HG03354 (cell line): ENCODE data around the gene DDI2.
"Not testable (repeated sequence)": the region's sequence is repeated elsewhere in the genome, so short reads cannot be mapped to it uniquely, and the experiment has no call there.

Source experiments
- ATAC-seq: cut with Tn5 transposase; IDR thresholded peaks from one replicate; pipeline ENCODE4 v1.9.1; 2021; ENCODE audit warnings: mild to moderate bottlenecking; ENCODE audit not compliant: unreplicated experiment, poor library complexity, severe bottlenecking

The DDI2 gene

DNA sequence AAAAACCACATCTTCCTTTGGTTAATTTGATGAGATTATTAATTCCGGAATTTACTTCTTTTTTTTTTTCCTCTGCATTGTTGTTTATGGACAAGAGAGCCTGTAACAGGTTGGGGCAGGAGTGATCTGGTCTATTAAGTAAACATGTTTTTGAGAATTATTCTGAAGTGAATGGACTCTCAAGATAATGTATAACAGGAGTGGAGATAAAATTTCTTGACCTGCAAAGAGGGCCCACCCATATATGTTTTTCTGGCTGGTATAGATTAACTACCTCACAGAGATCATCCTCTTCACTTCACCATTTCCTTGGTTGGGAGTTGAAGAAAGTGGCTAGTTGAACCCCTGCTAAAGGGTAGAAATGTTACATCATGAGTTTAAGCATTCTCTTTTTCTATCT is 10.7 kb downstream of the DDI2 start:
- ATAC-seq: peak; percentile 39

DNA sequence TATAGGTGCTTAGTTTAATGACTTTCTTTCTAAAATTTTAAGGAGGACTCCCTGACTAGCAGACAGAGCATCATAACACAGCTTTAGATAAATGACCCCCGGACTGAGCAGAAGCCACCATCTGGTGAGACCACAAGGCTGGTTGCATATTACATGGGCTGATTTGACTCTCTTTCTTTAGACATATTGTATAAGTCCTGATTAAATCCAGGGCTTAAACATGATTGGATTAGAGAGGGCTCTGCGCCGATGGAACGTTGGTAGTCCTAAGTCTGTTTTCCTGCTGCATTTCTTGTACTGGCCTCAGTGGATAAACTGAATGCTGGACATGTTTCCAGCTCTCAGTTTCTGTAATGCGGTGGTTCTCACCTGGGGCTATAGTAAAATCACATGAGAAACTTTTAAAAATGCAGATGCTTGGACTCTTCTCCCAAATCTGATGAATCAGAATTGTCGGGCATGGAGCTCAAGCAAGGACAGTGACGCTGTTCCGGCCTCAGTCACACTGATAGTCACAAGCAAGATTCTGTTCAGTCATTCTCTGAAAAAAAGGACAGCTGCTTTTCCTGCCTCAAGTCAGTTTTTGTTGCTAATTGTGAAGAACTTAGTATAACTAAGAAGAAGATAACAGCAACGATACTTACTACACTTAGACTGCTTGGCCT is 16.6 kb downstream of the DDI2 start:
- no peak for ATAC-seq

DNA sequence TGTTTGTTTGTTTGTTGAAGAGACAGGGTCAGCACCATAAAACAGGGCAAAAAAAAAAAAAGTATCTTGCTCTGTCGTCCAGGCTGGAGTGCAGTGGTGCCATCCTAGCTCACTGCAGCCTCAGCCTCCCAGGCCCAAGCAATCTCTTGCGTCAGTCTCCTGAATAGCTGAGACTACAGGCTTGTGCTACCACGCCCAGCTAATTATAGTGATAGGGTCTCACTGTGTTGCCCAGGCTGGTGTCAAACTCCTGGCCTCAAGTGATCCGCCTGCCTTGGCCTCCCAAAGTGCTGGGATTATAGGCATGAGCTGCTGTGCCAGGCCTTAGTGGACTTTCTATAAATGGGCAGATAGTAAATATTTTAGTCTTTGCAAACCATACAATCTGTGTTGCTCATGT is 19.2 kb downstream of the DDI2 start:
- no peak for ATAC-seq

DNA sequence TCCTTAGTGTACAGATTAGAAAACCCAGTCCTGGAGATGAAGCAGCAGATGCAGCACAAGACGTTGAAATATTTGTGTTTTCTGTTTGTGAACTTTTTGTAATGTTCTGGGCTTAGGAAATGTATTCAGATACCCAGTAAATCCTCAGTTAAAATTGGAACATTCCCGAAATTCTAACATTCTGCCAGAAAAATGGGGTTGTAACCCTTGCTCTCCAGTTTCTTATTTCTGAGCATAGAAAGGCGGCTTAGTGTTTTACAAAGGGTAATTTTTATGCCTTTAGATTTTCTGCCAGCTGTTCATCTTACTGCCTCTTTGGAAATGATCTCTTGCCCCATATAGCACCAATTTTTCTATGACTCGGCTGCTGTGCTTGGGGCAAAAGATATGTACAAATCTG is 20.6 kb downstream of the DDI2 start:
- ATAC-seq: no peak

DNA sequence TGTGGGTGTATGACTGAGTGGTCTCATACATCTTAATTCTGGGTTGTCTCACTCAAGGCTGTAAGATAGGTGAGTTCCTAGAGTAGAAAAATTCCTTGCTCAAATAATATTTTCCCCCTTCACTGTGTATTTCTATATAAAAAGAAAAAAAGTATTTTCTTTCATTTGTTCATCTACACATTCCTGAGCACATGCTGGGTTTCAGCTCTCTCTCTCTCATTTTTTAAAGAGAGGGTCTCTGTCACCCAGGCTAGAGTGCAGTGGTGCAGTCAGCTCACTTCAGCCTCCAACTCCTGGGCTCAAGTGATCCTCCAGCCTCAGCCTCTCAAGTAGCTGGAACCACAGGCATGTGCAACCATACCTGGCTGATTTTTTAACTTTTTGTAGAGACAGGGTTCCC is 22.0 kb downstream of the DDI2 start:
- no peak for ATAC-seq

- no peak for ATAC-seq
These were observed 22.7 kb downstream of the DDI2 start for GRCh38 chr1:15639931-15640330.

GRCh38 chr1:15640667-15641066 is 23.4 kb downstream of the DDI2 start:
- ATAC-seq: no peak

DNA sequence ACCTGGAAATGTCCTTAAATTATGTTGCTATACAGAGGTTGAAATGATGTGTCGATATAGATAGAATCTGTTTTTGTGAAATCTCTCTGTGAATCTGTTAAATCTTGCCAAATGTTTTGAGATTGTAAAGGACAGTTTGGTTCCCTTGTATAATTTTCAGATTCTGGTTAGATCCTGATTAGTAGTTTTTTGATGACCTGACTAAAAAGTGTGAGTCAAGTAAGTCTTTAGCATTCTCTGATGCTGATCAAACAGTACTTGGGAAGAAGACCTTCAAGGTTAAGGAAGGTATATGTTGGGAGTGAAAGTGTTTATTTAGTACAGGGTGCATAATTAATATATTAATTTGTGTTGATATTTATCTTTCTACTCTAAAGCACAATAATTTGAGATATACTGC is 32.7 kb downstream of the DDI2 start:
- ATAC-seq: no peak

DNA sequence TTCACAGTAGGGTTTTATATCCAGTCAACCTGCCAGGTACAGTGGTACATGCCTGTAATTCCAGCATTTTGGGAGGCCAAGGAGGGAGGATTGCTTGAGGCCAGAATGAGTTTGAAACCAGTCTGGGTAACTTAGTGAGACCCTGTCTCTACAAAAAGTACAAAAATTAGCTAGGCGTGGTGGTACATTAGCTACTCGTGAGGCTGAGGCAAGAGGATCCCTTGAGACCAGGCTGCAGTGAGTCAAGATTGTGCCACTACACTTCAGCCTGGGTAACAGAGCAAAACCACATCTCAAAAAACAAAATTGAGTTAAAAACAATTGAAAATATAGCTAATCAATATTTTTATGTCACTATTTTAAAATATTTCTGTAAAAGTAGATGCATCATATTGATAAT is 33.2 kb downstream of the DDI2 start:
- no peak for ATAC-seq

GRCh38 chr1:15652130-15652529 is 34.9 kb downstream of the DDI2 start:
- not testable (repeated sequence) for ATAC-seq

- ATAC-seq: no peak
These were observed 36.9 kb downstream of the DDI2 start for GRCh38 chr1:15654091-15654690.

- no peak for ATAC-seq
These were observed 39.2 kb downstream of the DDI2 start for GRCh38 chr1:15656464-15656863.

GRCh38 chr1:15657021-15657420 is 39.8 kb downstream of the DDI2 start:
- ATAC-seq: no peak

GRCh38 chr1:15660151-15660550 is 42.9 kb downstream of the DDI2 start:
- ATAC-seq: no peak

- no peak for ATAC-seq
These were observed 45.2 kb downstream of the DDI2 start for GRCh38 chr1:15662477-15662876.

DNA sequence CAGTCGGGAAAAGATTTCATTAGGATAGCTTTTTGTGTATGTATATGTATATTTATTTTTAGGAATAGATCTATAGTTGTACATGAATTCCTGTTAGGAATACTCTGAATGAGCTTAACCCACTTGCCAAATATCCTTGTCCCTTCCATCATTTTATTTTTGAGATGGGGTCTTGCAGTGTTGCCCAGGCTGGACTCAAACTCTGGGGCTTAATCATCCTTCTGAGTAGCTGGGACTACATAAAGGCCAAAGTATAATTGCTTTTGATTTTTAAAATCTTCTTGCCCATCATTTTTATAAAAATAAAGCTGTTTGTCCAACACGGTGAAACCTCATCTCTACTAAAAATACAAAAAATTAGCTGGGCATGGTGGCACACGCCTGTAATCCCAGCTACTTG is 46.7 kb downstream of the DDI2 start:
- no peak for ATAC-seq

DNA sequence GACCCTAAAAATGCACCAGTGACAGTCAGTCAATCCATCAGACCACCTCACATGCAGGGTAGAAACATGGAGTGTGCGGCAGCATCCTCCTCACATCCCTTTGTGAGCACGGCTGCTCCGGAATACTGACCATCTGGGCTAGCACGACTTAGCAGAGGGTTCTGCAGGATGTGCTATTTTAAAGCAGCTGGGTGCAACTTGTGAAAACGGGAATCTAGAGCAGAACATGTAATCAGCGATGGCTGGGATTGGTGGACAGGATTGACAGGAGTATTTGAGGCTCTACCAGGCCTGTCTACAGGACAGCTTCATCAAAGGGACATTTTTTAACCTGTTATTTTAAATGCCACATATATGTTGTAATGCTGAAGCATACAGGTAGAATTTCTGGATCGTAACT is 50.1 kb downstream of the DDI2 start:
- no peak for ATAC-seq

DNA sequence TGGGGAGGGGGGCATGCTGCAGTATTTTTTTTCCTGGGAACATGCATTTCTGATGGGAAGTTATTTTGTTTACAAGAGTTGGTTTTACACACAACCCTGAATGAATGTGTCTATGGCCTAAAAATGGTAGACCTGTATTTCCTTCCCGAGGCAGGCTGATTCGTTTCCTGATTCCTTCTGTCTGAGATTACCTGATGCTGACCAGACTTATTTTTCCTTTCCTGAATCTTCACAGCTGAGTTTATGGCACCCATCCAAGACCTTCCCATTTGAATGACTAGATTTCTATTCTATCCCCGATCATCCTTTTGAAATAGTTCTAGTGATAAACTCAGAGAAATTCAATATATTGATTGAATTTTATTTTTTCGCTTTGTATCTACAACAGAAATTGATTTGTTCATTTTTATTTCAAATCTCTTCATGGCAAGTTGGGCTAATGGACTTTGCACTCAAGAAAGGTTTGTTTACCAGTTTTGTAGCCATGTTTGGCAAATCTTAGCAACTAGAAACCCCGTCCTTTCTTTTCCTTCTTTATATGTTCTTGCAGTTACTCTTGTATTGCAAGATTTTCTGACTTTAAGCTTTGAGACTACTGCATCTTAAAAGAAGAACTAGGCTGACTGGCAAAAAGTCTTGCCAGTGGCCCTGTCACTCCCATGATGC is 51.0 kb downstream of the DDI2 start:
- ATAC-seq: no peak

DNA sequence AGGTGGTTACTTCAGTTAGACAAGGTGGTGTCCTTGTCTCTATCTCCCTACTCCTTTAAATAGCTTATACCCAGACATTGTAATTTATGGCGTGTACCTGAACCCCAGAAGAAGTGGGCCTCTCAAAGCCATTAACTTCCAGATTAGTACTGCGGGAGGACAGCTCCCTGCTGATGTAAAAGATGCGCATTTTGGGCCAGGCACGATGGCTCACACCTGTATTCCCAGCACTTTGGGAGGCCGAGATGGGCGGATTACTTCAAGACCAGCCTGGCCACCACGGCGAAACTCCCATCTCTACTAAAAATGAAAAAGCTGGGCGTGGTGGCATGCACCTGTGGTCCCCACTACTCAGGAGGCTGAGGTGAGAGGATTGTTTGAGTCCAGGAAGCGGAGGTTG is 51.8 kb downstream of the DDI2 start:
- no peak for ATAC-seq

GRCh38 chr1:15669864-15670263 is 52.6 kb downstream of the DDI2 start:
- no peak for ATAC-seq

DNA sequence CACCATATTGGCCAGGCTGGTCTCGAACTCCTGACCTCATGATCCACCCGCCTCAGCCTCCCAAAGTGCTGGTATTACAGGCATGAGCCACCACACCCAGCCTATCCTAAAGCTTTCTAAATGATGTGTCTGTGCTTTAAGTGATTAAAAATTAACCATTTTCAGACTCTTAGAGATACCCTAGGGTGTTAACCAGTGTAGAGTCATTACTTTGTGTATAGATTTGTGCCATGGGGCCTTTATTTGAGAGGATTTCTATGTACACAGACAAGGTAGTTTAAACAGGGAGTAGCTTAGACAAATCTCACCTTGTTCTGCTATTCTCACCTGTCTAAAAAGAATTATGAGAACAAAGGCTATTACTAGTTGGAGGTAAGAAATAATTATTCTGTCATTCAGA is 54.2 kb downstream of the DDI2 start:
- no peak for ATAC-seq
